Measurements from ENCODE around the gene RTP3.
"Not testable (repeated sequence)": the region's sequence is repeated elsewhere in the genome, so short reads cannot be mapped to it uniquely, and the experiment has no call there.

The RTP3 gene

DNA sequence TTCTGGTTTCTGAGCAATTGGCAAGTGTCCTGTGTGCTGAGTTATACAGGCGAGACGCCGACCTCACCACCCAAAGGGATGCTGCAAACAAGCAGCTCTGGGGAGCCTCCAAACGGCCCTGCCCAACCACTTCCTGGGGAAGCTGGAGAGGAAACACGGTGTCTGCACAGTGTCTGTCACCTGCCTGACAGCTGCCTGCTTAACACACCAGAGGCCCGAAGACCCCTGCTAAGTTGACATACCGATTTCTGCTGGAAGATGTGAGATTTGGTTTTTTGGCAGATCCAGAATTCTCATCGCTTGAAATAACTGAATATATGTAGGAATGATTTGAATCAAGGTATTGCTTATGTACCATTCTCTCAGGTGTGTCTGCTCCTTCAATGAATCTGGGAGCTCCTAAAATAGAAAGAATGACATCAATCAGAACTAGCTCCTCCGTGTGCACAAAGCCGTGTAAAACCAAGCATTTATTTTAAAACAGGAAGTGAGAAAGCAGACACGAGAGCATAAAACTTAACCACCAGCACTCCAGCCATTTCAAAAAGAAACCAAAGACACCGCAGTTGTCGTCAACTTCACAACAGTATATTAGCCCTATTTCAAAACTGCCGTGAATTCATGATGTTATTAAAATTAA lies 41.1 kb downstream of the RTP3 start:
- no peaks in the 10 kb centered on the region for H3K27me3 ChIP-seq (ENCODE audit: control insufficient read depth in 1 of 2, insufficient read depth in 2 of 2, low read length in 2 of 2)
- H3K4me1 ChIP-seq (ENCODE audit: control insufficient read depth, insufficient read depth, low read length) = no peaks in the 10 kb centered on the region
- no peak overlapping the region for H3K4me3 ChIP-seq (ENCODE audit: low read length in 2 of 2)
- H3K27ac ChIP-seq (ENCODE audit: low read length) = no peak overlapping the region
- no peaks in the 10 kb centered on the region for H3K9me3 ChIP-seq (ENCODE audit: control insufficient read depth in 2 of 2, low read length in 2 of 2)
- no peaks in the 10 kb centered on the region for H3K36me3 ChIP-seq (ENCODE audit: control insufficient read depth in 2 of 2, insufficient read depth in 2 of 2, low read length in 2 of 2)
- no peak overlapping the region for H3K9ac ChIP-seq (ENCODE audit: low read length in 2 of 2)

DNA sequence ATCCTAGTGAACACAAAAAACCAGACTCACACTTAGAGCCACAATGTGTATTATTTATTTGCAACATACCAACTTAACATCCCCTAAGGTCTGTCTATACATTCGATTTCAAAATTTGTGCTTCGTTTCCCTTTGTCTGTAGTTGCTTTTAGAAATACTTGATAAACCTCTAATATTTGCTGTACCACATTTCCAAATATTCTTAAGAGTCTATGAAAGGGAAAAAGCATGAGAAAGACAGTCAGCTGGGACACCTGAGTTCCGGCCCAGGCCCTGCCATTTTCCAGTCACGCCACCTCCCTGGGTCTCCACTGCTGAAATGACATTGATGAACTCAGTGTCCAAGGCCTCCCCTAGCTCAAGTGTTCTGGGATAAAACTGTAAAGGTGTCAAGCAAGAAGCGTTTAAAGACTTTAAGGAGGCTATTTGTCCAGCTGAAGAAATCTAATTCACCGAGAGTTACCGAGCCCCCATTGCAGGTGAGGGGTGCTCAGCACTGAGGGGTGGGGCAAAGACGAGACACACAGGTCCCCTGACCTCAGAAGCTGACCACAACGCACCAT lies 41.7 kb downstream of the RTP3 start:
- Histone ChIP-seq H3K4me3 (ENCODE audit: low read length in 2 of 2) (no peak overlapping the region), H3K27ac (ENCODE audit: low read length) (no peak overlapping the region), H3K27me3 (ENCODE audit: control insufficient read depth in 1 of 2, insufficient read depth in 2 of 2, low read length in 2 of 2) (no peaks in the 10 kb centered on the region), H3K4me1 (ENCODE audit: control insufficient read depth, insufficient read depth, low read length) (no peaks in the 10 kb centered on the region), H3K36me3 (ENCODE audit: control insufficient read depth in 2 of 2, insufficient read depth in 2 of 2, low read length in 2 of 2) (no peaks in the 10 kb centered on the region), H3K9me3 (ENCODE audit: control insufficient read depth in 2 of 2, low read length in 2 of 2) (no peaks in the 10 kb centered on the region), H3K9ac (ENCODE audit: low read length in 2 of 2) (no peak overlapping the region)

DNA sequence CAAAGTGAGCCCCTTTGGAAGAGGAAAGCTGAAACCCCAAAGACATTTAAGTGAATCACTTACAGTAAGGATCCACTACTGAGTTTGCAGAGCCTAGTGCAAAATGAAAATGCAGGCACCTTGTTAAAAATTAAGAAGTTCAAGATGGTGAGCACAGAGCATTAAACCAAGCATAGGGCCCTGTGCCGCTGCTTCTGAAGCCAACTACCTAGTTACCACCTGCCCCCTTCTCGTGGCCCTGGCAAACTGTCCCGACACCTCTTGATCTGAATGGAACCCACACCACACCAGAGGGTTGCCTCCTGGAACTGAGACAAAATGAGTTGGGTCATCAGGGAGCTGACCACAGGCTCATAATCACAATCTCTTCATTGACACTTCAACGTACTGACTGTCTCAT lies 42.8 kb downstream of the RTP3 start:
- Histone ChIP-seq H3K4me3 (ENCODE audit: low read length in 2 of 2) (no peak overlapping the region), H3K27ac (ENCODE audit: low read length) (no peak overlapping the region), H3K9ac (ENCODE audit: low read length in 2 of 2) (no peak overlapping the region), H3K36me3 (ENCODE audit: control insufficient read depth in 2 of 2, insufficient read depth in 2 of 2, low read length in 2 of 2) (no peaks in the 10 kb centered on the region), H3K27me3 (ENCODE audit: control insufficient read depth in 1 of 2, insufficient read depth in 2 of 2, low read length in 2 of 2) (no peaks in the 10 kb centered on the region), H3K4me1 (ENCODE audit: control insufficient read depth, insufficient read depth, low read length) (no peaks in the 10 kb centered on the region), H3K9me3 (ENCODE audit: control insufficient read depth in 2 of 2, low read length in 2 of 2) (no peaks in the 10 kb centered on the region)

- Histone ChIP-seq H3K4me3 (ENCODE audit: low read length in 2 of 2) (no peak overlapping the region), H3K4me1 (ENCODE audit: control insufficient read depth, insufficient read depth, low read length) (no peaks in the 10 kb centered on the region), H3K27me3 (ENCODE audit: control insufficient read depth in 1 of 2, insufficient read depth in 2 of 2, low read length in 2 of 2) (no peaks in the 10 kb centered on the region), H3K27ac (ENCODE audit: low read length) (no peak overlapping the region), H3K36me3 (ENCODE audit: control insufficient read depth in 2 of 2, insufficient read depth in 2 of 2, low read length in 2 of 2) (no peaks in the 10 kb centered on the region), H3K9me3 (ENCODE audit: control insufficient read depth in 2 of 2, low read length in 2 of 2) (no peaks in the 10 kb centered on the region), H3K9ac (ENCODE audit: low read length in 2 of 2) (no peak overlapping the region)
Observed at GRCh38 chr3:46541835-46542234, 44.1 kb downstream of the RTP3 start.

- H3K27me3 ChIP-seq (ENCODE audit: control insufficient read depth in 1 of 2, insufficient read depth in 2 of 2, low read length in 2 of 2) = no peaks in the 10 kb centered on the region
- H3K4me1 ChIP-seq (ENCODE audit: control insufficient read depth, insufficient read depth, low read length) = no peaks in the 10 kb centered on the region
- H3K9me3 ChIP-seq (ENCODE audit: control insufficient read depth in 2 of 2, low read length in 2 of 2) = no peaks in the 10 kb centered on the region
- H3K4me3 ChIP-seq (ENCODE audit: low read length in 2 of 2) = no peak overlapping the region
- H3K9ac ChIP-seq (ENCODE audit: low read length in 2 of 2) = no peak overlapping the region
- H3K36me3 ChIP-seq (ENCODE audit: control insufficient read depth in 2 of 2, insufficient read depth in 2 of 2, low read length in 2 of 2) = no peaks in the 10 kb centered on the region
- H3K27ac ChIP-seq (ENCODE audit: low read length) = no peak overlapping the region
Observed at GRCh38 chr3:46542344-46542743, 44.6 kb downstream of the RTP3 start.

- Histone ChIP-seq H3K27ac (ENCODE audit: low read length) (no peak overlapping the region), H3K4me1 (ENCODE audit: control insufficient read depth, insufficient read depth, low read length) (no peaks in the 10 kb centered on the region), H3K9ac (ENCODE audit: low read length in 2 of 2) (no peak overlapping the region), H3K4me3 (ENCODE audit: low read length in 2 of 2) (no peak overlapping the region), H3K27me3 (ENCODE audit: control insufficient read depth in 1 of 2, insufficient read depth in 2 of 2, low read length in 2 of 2) (no peaks in the 10 kb centered on the region), H3K36me3 (ENCODE audit: control insufficient read depth in 2 of 2, insufficient read depth in 2 of 2, low read length in 2 of 2) (no peaks in the 10 kb centered on the region), H3K9me3 (ENCODE audit: control insufficient read depth in 2 of 2, low read length in 2 of 2) (no peaks in the 10 kb centered on the region)
Observed at GRCh38 chr3:46542801-46543201, 45.0 kb downstream of the RTP3 start.

- no peaks in the 10 kb centered on the region for H3K4me1 ChIP-seq (ENCODE audit: control insufficient read depth, insufficient read depth, low read length)
- H3K9ac ChIP-seq (ENCODE audit: low read length in 2 of 2) = no peak overlapping the region
- peaks cover 0 to 2% of the 10 kb centered on the region in 2 donors for H3K27me3 ChIP-seq (ENCODE audit: control insufficient read depth in 1 of 2, insufficient read depth in 2 of 2, low read length in 2 of 2)
- H3K9me3 ChIP-seq (ENCODE audit: control insufficient read depth in 2 of 2, low read length in 2 of 2) = no peaks in the 10 kb centered on the region
- no peak overlapping the region for H3K27ac ChIP-seq (ENCODE audit: low read length)
- no peaks in the 10 kb centered on the region for H3K36me3 ChIP-seq (ENCODE audit: control insufficient read depth in 2 of 2, insufficient read depth in 2 of 2, low read length in 2 of 2)
- no peak overlapping the region for H3K4me3 ChIP-seq (ENCODE audit: low read length in 2 of 2)
Observed at GRCh38 chr3:46544771-46545503, 47.2 kb downstream of the RTP3 start.

DNA sequence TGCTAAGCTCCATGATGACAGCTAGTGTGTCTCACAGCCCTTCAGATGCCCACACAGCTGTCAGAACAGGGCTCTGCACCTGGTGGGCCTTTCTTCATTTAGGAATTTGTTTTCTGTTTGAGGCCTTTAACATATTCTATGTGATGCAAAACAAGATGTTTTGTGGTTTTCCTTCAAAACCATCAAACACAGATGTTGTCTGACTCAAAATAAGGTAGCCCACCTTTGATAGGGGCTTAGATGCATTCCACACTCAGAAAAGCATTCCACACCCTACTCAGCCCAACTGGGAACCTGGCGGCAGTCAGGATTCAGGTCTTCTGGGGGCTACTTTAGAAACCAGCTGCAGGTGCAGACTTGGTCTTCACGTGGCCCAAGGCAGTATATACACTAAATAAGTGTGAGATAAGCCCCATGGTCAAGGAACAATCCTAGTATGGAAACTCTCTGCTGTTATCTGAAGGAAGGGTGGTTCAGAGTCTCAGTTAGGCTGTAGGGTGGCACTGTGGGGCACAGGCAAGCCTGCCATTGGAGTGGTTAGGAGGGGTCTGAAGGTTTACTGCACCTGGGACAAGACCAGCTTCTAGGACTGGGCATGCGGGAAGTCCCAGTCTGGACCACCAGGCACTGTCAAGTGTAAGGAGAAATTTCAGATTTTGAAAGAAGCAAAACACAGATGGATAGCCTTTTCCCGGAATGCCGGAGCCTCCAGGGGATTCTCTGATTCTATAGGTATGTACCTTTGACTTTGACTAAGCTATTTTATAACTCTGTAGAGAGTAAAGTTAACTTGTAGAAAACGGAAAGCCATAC lies 48.2 kb downstream of the RTP3 start:
- no peak overlapping the region for H3K27ac ChIP-seq (ENCODE audit: low read length)
- no peak overlapping the region for H3K4me3 ChIP-seq (ENCODE audit: low read length in 2 of 2)
- no peaks in the 10 kb centered on the region for H3K4me1 ChIP-seq (ENCODE audit: control insufficient read depth, insufficient read depth, low read length)
- H3K9ac ChIP-seq (ENCODE audit: low read length in 2 of 2) = no peak overlapping the region
- H3K9me3 ChIP-seq (ENCODE audit: control insufficient read depth in 2 of 2, low read length in 2 of 2) = no peaks in the 10 kb centered on the region
- H3K27me3 ChIP-seq (ENCODE audit: control insufficient read depth in 1 of 2, insufficient read depth in 2 of 2, low read length in 2 of 2) = peaks cover 0 to 2% of the 10 kb centered on the region in 2 donors
- H3K36me3 ChIP-seq (ENCODE audit: control insufficient read depth in 2 of 2, insufficient read depth in 2 of 2, low read length in 2 of 2) = no peaks in the 10 kb centered on the region

DNA sequence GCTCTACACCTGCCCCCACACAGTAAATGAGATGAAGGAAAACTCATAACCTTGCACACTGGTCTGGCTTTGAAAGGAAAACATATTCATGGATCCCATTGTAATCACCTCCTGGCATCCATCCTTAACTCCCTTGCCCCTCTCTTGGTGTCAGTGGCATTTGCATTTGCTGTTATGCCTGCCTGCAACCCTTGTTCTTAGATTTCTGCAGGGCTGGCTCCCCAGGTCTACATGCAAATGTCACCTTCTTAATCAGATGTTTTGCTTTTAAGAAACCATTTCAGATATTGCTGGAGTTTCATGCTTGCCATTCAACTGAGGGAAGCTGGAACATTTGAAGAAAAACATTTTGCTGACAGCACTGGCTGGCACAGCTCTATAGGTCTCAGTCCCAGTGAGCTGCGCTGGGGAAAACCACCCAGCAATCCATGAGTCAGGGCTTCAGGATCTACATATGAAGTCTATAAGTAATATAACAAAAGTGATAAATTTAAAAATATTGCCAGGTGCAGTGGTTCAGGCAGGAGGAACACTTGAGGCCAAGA lies 49.2 kb downstream of the RTP3 start:
- Histone ChIP-seq H3K4me1 (ENCODE audit: control insufficient read depth, insufficient read depth, low read length) (no peaks in the 10 kb centered on the region), H3K9me3 (ENCODE audit: control insufficient read depth in 2 of 2, low read length in 2 of 2) (no peaks in the 10 kb centered on the region), H3K9ac (ENCODE audit: low read length in 2 of 2) (no peak overlapping the region), H3K4me3 (ENCODE audit: low read length in 2 of 2) (no peak overlapping the region), H3K27ac (ENCODE audit: low read length) (no peak overlapping the region), H3K27me3 (ENCODE audit: control insufficient read depth in 1 of 2, insufficient read depth in 2 of 2, low read length in 2 of 2) (peaks cover 0 to 2% of the 10 kb centered on the region in 2 donors), H3K36me3 (ENCODE audit: control insufficient read depth in 2 of 2, insufficient read depth in 2 of 2, low read length in 2 of 2) (no peaks in the 10 kb centered on the region)

- not testable (repeated sequence) for H3K27ac ChIP-seq (ENCODE audit: low read length); H3K9ac ChIP-seq (ENCODE audit: low read length in 2 of 2); H3K4me3 ChIP-seq (ENCODE audit: low read length in 2 of 2); H3K4me1 ChIP-seq (ENCODE audit: control insufficient read depth, insufficient read depth, low read length); H3K36me3 ChIP-seq (ENCODE audit: control insufficient read depth in 2 of 2, insufficient read depth in 2 of 2, low read length in 2 of 2); H3K27me3 ChIP-seq (ENCODE audit: control insufficient read depth in 1 of 2, insufficient read depth in 2 of 2, low read length in 2 of 2); H3K9me3 ChIP-seq (ENCODE audit: control insufficient read depth in 2 of 2, low read length in 2 of 2)
Observed at GRCh38 chr3:46548611-46549010, 50.8 kb downstream of the RTP3 start.

Data from stomach smooth muscle (tissue), 2 donors.